Stimulated activated CD8-positive, alpha-beta memory T cell treated with anti-CD3 and anti-CD28 coated beads, Interleukin-15, amount 100 ng/mL, for 24 hours (primary cell): ENCODE results near the gene ALPK3.

Source experiments
- DNase-seq: peaks from one replicate; pipeline ENCODE4 v3.0.0-alpha.2; 2020; ENCODE audit warnings: low read depth

The ALPK3 gene

DNA sequence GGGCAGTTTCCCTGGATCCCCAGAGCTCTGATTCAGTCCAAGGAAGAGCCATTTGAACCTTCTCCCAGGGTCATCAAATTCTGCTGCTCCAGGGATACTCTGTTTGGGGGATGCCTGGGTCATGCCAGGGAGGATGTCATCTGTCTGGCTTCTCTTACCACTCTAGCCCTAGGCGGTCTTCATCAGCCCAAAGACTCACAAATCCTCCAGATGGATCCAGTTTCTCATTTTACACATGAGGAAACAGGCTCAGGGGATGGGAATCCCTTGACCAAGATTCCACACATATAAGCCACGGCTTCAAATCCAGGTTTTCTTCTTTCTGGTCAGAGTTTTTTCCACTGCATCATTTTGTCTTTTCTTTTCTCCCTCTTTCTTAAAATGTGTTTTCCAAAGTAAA lies 104.0 kb downstream of the ALPK3 start:
- no peak for DNase-seq

DNA sequence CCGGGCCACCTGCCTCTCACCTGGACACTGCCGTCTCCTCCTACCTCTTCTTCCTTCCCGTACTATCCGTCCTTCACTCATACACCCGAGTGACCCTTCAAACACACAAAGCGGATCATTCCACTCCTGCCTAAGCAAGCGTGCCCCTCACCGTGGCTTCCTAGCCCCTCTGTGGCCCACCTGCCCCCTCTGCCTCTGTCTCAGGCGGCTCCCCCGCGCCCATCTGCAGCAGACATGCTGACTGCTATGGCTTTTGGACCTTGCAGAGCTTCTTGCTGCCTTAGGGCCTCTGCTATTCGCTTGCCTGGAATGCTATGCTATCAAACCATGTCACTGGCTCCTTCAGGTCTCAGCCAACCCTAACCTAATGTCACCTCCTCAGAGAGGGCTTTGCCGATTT lies 105.4 kb downstream of the ALPK3 start:
- DNase-seq, result no peak
